H9 (cell line): ENCODE measurements around the gene C5orf46. TPM values are rescaled to one million over a fixed set of nuclear protein-coding genes. Genes with fewer than 3 reads are reported as not detected.

Source experiments
- DNase-seq: peaks from one replicate; pipeline ENCODE4 v3.0.0-alpha.2; 2017
- H2AFZ ChIP-seq: one replicate; pipeline ENCODE4 v1.6.1; 2013; ENCODE audit warnings: mild to moderate bottlenecking, low read length, control low read depth, moderate library complexity
- H2AK5ac ChIP-seq: 2 replicates; pipeline ENCODE4 v1.6.1; 2013; ENCODE audit warnings: low read length, control low read depth, mixed read lengths; ENCODE audit not compliant: insufficient read length
- H2BK120ac ChIP-seq: one replicate; pipeline ENCODE4 v1.6.1; 2013; ENCODE audit warnings: low read depth, mild to moderate bottlenecking, low read length, control low read depth, inconsistent platforms; ENCODE audit not compliant: poor library complexity, severe bottlenecking
- H2BK12ac ChIP-seq: 2 replicates; pipeline ENCODE4 v1.6.1; 2013; ENCODE audit warnings: low read length, control low read depth, mixed read lengths, low read depth; ENCODE audit not compliant: insufficient read length
- H2BK15ac ChIP-seq: 2 replicates; pipeline ENCODE4 v1.6.1; 2013; ENCODE audit warnings: low read depth, low read length, control low read depth
- H2BK20ac ChIP-seq: one replicate; pipeline ENCODE4 v1.6.1; 2013; ENCODE audit warnings: low read depth, mild to moderate bottlenecking, low read length, control low read depth, inconsistent platforms; ENCODE audit not compliant: poor library complexity, severe bottlenecking
- H2BK5ac ChIP-seq: 2 replicates; pipeline ENCODE4 v1.6.1; 2013; ENCODE audit warnings: low read length, control low read depth, mixed read lengths; ENCODE audit not compliant: insufficient read length
- H3K14ac ChIP-seq: 2 replicates; pipeline ENCODE4 v1.6.1; 2013; ENCODE audit warnings: low read length, control low read depth; ENCODE audit not compliant: insufficient read depth
- H3K18ac ChIP-seq: 2 replicates; pipeline ENCODE4 v1.6.1; 2013; ENCODE audit warnings: low read depth, mild to moderate bottlenecking, mixed read lengths, low read length, control low read depth; ENCODE audit not compliant: insufficient read length
- H3K23ac ChIP-seq: 2 replicates; pipeline ENCODE4 v1.6.1; 2013; ENCODE audit warnings: low read length, control low read depth, mixed read lengths, low read depth; ENCODE audit not compliant: insufficient read length
- H3K23me2 ChIP-seq: 2 replicates; pipeline ENCODE4 v1.6.1; 2013; ENCODE audit warnings: low read depth, mild to moderate bottlenecking, mixed read lengths, low read length, control low read depth; ENCODE audit not compliant: insufficient read length, poor library complexity, severe bottlenecking
- H3K27ac ChIP-seq: 2 replicates; pipeline ENCODE4 v1.5.1; 2013; ENCODE audit warnings: low read length, control low read depth, mixed read lengths, low read depth; ENCODE audit not compliant: insufficient read length
- H3K27me3 ChIP-seq: 2 replicates; pipeline ENCODE4 v1.6.1; 2013; ENCODE audit warnings: low read length, control low read depth, inconsistent platforms; ENCODE audit not compliant: insufficient read depth
- H3K4ac ChIP-seq: 2 replicates; pipeline ENCODE4 v1.6.1; 2013; ENCODE audit warnings: low read depth, mild to moderate bottlenecking, control low read depth, inconsistent platforms, low read length, moderate library complexity
- H3K4me1 ChIP-seq: 2 replicates; pipeline ENCODE4 v1.6.1; 2013; ENCODE audit warnings: low read length, control low read depth, inconsistent platforms; ENCODE audit not compliant: insufficient read depth
- H3K4me2 ChIP-seq: 2 replicates; pipeline ENCODE4 v1.6.1; 2013; ENCODE audit warnings: low read length, control low read depth, mixed read lengths; ENCODE audit not compliant: insufficient read length, insufficient read depth
- H3K56ac ChIP-seq: 2 replicates; pipeline ENCODE4 v1.6.1; 2013; ENCODE audit warnings: low read depth, mild to moderate bottlenecking, mixed read lengths, low read length, control low read depth; ENCODE audit not compliant: insufficient read length
- H3K79me1 ChIP-seq: 2 replicates; pipeline ENCODE4 v1.6.1; 2013; ENCODE audit warnings: low read depth, mild to moderate bottlenecking, moderate library complexity, low read length, control low read depth, inconsistent platforms; ENCODE audit not compliant: insufficient read depth, poor library complexity, severe bottlenecking
- H3K79me2 ChIP-seq: 2 replicates; pipeline ENCODE4 v1.6.1; 2013; ENCODE audit warnings: low read length, control low read depth, inconsistent platforms; ENCODE audit not compliant: insufficient read depth
- H3K9ac ChIP-seq: 2 replicates; pipeline ENCODE4 v1.6.1; 2013; ENCODE audit warnings: low read length, control low read depth, mixed read lengths; ENCODE audit not compliant: insufficient read length; ENCODE audit errors: extremely low read depth
- H3K9me3 ChIP-seq: one replicate; pipeline ENCODE4 v1.6.1; 2013; ENCODE audit warnings: low read depth, low read length, inconsistent platforms; ENCODE audit not compliant: control insufficient read depth
- H3T11ph ChIP-seq: one replicate; pipeline ENCODE4 v1.6.1; 2013; ENCODE audit warnings: mild to moderate bottlenecking, low read length, control low read depth, inconsistent platforms
- H4K20me1 ChIP-seq: one replicate; pipeline ENCODE4 v1.6.1; 2013; ENCODE audit not compliant: control insufficient read depth, insufficient read length, insufficient read depth
- H4K5ac ChIP-seq: 2 replicates; pipeline ENCODE4 v1.6.1; 2013; ENCODE audit warnings: low read depth, mild to moderate bottlenecking, mixed read lengths, low read length, control low read depth; ENCODE audit not compliant: insufficient read length
- H4K8ac ChIP-seq: replicated peaks from 2 replicates; pipeline ENCODE4 v1.6.1; 2013; ENCODE audit warnings: low read length, control low read depth, mixed read lengths, low read depth; ENCODE audit not compliant: insufficient read length
- H4K91ac ChIP-seq: 2 replicates; pipeline ENCODE4 v1.6.1; 2013; ENCODE audit warnings: low read depth, mild to moderate bottlenecking, moderate library complexity, mixed read lengths, low read length, control low read depth; ENCODE audit not compliant: insufficient read length
- H3K27ac Mint-ChIP-seq, 3 experiments: 2 replicates in 2 of 3; 3 replicates in 1 of 3; pipeline ENCODE4 v1.8.0; 2020 to 2021; ENCODE audit warnings: mixed read lengths in 3 of 3, mild to moderate bottlenecking in 1 of 3, moderate library complexity in 1 of 3
- H3K27me3 Mint-ChIP-seq: 2 replicates; pipeline ENCODE4 v1.8.0; 2021; ENCODE audit warnings: low read depth, mild to moderate bottlenecking, moderate library complexity, mixed read lengths
- H3K36me3 Mint-ChIP-seq, 3 experiments: 2 replicates in 2 of 3; 3 replicates in 1 of 3; pipeline ENCODE4 v1.8.0; 2020 to 2021; ENCODE audit warnings: low read depth in 3 of 3, mixed read lengths in 3 of 3; ENCODE audit not compliant: insufficient read depth in 1 of 3
- H3K4me1 Mint-ChIP-seq, 2 experiments: 2 replicates each; pipeline ENCODE4 v1.8.0; 2020; ENCODE audit warnings: mixed read lengths in 2 of 2
- H3K4me3 Mint-ChIP-seq, 2 experiments: 2 replicates in 1 of 2; 3 replicates in 1 of 2; pipeline ENCODE4 v1.8.0; 2020 to 2021; ENCODE audit warnings: mild to moderate bottlenecking in 2 of 2, mixed read lengths in 2 of 2, moderate library complexity in 1 of 2
- H3K9me3 Mint-ChIP-seq, 2 experiments: 2 replicates in 1 of 2; 3 replicates in 1 of 2; pipeline ENCODE4 v1.8.0; 2020; ENCODE audit warnings: mild to moderate bottlenecking in 2 of 2, mixed read lengths in 2 of 2, moderate library complexity in 1 of 2
- CTCF ChIP-seq: fragments of 200-600 bp; sonication (generic); conservative IDR thresholded peaks from 3 replicates; pipeline ENCODE4 v1.8.0; 2021; ENCODE audit warnings: antibody characterized with exemption, mild to moderate bottlenecking
- WGBS: extraction: QIAGEN DNeasy Blood & Tissue Kit; methylation state at CpG from one replicate; pipeline ENCODE4 v1.1.7; 2013; ENCODE audit warnings: missing lambda C conversion rate, low lambda C conversion rate, mixed read lengths; ENCODE audit not compliant: insufficient read length; ENCODE audit errors: extremely low coverage; 5-methylcytosine and 5-hydroxymethylcytosine counted together
- total RNA-seq: library from RNA; stranded (reverse); gene quantifications from 2 replicates; pipeline ENCODE4 v1.2.1, GENCODE V29; 2021

Gene C5orf46
- total RNA-seq, 1 experiment from 2014 or later = not detected

GRCh38 chr5:147851578-147851977, 54.8 kb downstream of the C5orf46 start:
- peaks cover 3 to 16% of the 10 kb centered on the region in 2 experiments for H3K4me1 Mint-ChIP-seq

More at GRCh38 chr5:147851578-147851977, 54.8 kb downstream of the C5orf46 start:
- H2BK5ac ChIP-seq = no peak overlapping the region
- H3K27ac ChIP-seq = no peak overlapping the region
- H3K4me1 ChIP-seq = no peaks in the 10 kb centered on the region
- H3K18ac ChIP-seq = no peak overlapping the region
- H3K36me3 Mint-ChIP-seq = no peaks in the 10 kb centered on the region; a peak in 1 of 7 replicates
- H3K4me2 ChIP-seq = no peak overlapping the region
- no peak overlapping the region for H3K9ac ChIP-seq
- H4K20me1 ChIP-seq = no peaks in the 10 kb centered on the region
- no peak overlapping the region for H2BK12ac ChIP-seq
- no peak overlapping the region for H4K8ac ChIP-seq
- no peaks in the 10 kb centered on the region for H3K9me3 ChIP-seq
- no peaks in the 10 kb centered on the region for H3K79me2 ChIP-seq
- peaks cover 11% of the 10 kb centered on the region for H3K27me3 Mint-ChIP-seq
- no peaks in the 10 kb centered on the region for H3K9me3 Mint-ChIP-seq
- H3K79me1 ChIP-seq = no peaks in the 10 kb centered on the region
- no peaks in the 10 kb centered on the region for H3K23me2 ChIP-seq
- WGBS = no CpG with 5 or more reads among the region's 3 CpGs
- H3K4me3 Mint-ChIP-seq = no peak overlapping the region
- no peak overlapping the region for H3T11ph ChIP-seq
- H3K4ac ChIP-seq = no peak overlapping the region
- no peak overlapping the region for H4K5ac ChIP-seq
- no peak overlapping the region for H2BK120ac ChIP-seq
- no peak overlapping the region for H3K14ac ChIP-seq
- H2AFZ ChIP-seq = no peak overlapping the region
- H4K91ac ChIP-seq = no peak overlapping the region
- no peak overlapping the region for H3K56ac ChIP-seq
- TF ChIP-seq CTCF = no peak
- no peak overlapping the region for H2AK5ac ChIP-seq
- no peak overlapping the region for H2BK15ac ChIP-seq
- DNase-seq = no peak
- H3K23ac ChIP-seq = no peak overlapping the region
- no peaks in the 10 kb centered on the region for H3K27me3 ChIP-seq
- no peak overlapping the region for H2BK20ac ChIP-seq
- no peak overlapping the region for H3K27ac Mint-ChIP-seq
